Erythroblast (primary cell): ENCODE results near the gene GPR89A.

Experiments
- GATA1 ChIP-seq: IDR thresholded peaks from 2 replicates; pipeline ENCODE4 v1.6.1; 2011; ENCODE audit warnings: low read depth, mild to moderate bottlenecking, control low read depth, low read length, moderate library complexity
- POLR2A ChIP-seq: IDR thresholded peaks from 2 replicates; pipeline ENCODE4 v1.6.1; 2011; ENCODE audit warnings: mild to moderate bottlenecking, low read length

GRCh38 chr1:145707183-145707867 is 99.5 kb downstream of the GPR89A start, which contains the start of gene PDZK1:
- TF ChIP-seq POLR2A (no peak), GATA1 (no peak)
